Activated CD4-positive, CD25-positive, alpha-beta regulatory T cell treated with anti-CD3 and anti-CD28 coated beads, Interleukin-2, amount 50 U/mL, for 16 hours (primary cell): ENCODE data around the gene TBCK.
"Not testable (repeated sequence)": the region's sequence is repeated elsewhere in the genome, so short reads cannot be mapped to it uniquely, and the experiment has no call there.

Experiments used
- DNase-seq: peaks from one replicate; pipeline ENCODE4 v3.0.0-alpha.2; 2020; ENCODE audit warnings: low read depth, low spot score

The TBCK gene

GRCh38 chr4:106321814-106322213 is 5.8 kb upstream of the TBCK start:
- DNase-seq: not testable (repeated sequence)

GRCh38 chr4:106321168-106321567 is 5.2 kb upstream of the TBCK start:
- not testable (repeated sequence) for DNase-seq

GRCh38 chr4:106320235-106320634 is 4.2 kb upstream of the TBCK start:
- DNase-seq: no peak

GRCh38 chr4:106318511-106318910 is 2.5 kb upstream of the TBCK start:
- DNase-seq: no peak

- DNase-seq: no peak
These were observed 1.8 kb upstream of the TBCK start for GRCh38 chr4:106317815-106318214.

- no peak for DNase-seq
These were observed 882 bp upstream of the TBCK start for GRCh38 chr4:106316773-106317409.

GRCh38 chr4:106315476-106315967 is 487 bp downstream of the TBCK start:
- DNase-seq: peak; percentile 28

GRCh38 chr4:106314960-106315359 is 1.0 kb downstream of the TBCK start:
- DNase-seq: no peak

GRCh38 chr4:106312997-106313522 is 2.9 kb downstream of the TBCK start:
- DNase-seq: no peak

- no peak for DNase-seq
These were observed 3.6 kb downstream of the TBCK start for GRCh38 chr4:106312377-106312776.

- DNase-seq: no peak
These were observed 9.4 kb downstream of the TBCK start for GRCh38 chr4:106306561-106306960.

- no peak for DNase-seq
These were observed 10.5 kb downstream of the TBCK start for GRCh38 chr4:106305435-106306055.

- no peak for DNase-seq
These were observed 11.4 kb downstream of the TBCK start for GRCh38 chr4:106304632-106305031.

- DNase-seq: no peak
These were observed 12.3 kb downstream of the TBCK start for GRCh38 chr4:106303548-106304281.

GRCh38 chr4:106302062-106302438 is 14.0 kb downstream of the TBCK start:
- no peak for DNase-seq

- DNase-seq: no peak
These were observed 14.5 kb downstream of the TBCK start for GRCh38 chr4:106301393-106302061.

GRCh38 chr4:106299977-106300376 is 16.0 kb downstream of the TBCK start:
- no peak for DNase-seq

- DNase-seq: no peak
These were observed 18.6 kb downstream of the TBCK start for GRCh38 chr4:106297245-106298035.

- no peak for DNase-seq
These were observed 21.9 kb downstream of the TBCK start for GRCh38 chr4:106294062-106294461.

GRCh38 chr4:106291678-106292077 is 24.3 kb downstream of the TBCK start:
- DNase-seq: no peak

GRCh38 chr4:106289737-106290136 is 26.3 kb downstream of the TBCK start:
- DNase-seq: no peak
